HG02943 (cell line): ENCODE results near the gene RGS13.
"Not testable (repeated sequence)": the region's sequence is repeated elsewhere in the genome, so short reads cannot be mapped to it uniquely, and the experiment has no call there.

Source experiments
- ATAC-seq: cut with Tn5 transposase; IDR thresholded peaks from one replicate; pipeline ENCODE4 v1.9.1; 2021; ENCODE audit warnings: mild to moderate bottlenecking, low read depth, moderate library complexity; ENCODE audit not compliant: unreplicated experiment

The RGS13 gene

DNA sequence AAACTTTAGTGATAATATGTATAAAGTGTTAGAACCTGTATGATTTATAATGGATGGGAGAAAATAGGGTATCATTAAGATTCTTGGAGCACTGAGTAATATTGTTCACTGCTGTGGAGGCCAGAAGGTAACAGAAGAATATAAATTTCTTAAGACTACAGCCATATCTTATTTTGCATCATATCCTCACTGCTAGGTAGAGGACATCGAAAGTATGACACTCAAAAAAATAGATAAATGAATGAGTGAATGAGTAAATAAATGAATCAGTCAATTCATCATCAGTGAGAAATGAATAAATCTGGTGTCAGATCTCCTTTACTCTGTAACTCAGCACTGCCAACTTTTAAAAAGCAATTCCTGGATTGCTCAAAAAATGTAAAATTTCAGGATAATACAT, 33.2 kb downstream of the RGS13 start:
- no peak for ATAC-seq

- no peak for ATAC-seq
Observed at GRCh38 chr1:192675716-192676115, 39.8 kb downstream of the RGS13 start.

- ATAC-seq, result no peak
Observed at GRCh38 chr1:192678099-192678498, 42.2 kb downstream of the RGS13 start.

GRCh38 chr1:192682335-192682734, 46.4 kb downstream of the RGS13 start:
- no peak for ATAC-seq

DNA sequence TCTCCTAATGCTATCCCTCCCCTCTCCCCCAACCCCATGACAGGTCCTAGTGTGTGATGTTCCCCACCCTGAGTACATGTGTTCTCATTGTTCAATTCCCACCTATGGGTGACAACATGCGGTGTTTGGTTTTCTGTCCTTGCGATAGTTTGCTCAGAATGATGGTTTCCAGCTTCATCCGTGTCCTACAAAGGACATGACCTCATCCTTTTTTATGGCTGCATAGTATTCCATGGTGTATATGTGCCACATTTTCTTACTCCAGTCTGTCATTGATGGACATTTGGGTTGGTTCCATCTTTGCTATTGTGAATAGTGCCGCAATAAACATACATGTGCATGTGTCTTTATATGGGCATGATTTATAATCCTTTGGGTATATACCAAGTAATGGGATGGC, 47.1 kb downstream of the RGS13 start:
- not testable (repeated sequence) for ATAC-seq

DNA sequence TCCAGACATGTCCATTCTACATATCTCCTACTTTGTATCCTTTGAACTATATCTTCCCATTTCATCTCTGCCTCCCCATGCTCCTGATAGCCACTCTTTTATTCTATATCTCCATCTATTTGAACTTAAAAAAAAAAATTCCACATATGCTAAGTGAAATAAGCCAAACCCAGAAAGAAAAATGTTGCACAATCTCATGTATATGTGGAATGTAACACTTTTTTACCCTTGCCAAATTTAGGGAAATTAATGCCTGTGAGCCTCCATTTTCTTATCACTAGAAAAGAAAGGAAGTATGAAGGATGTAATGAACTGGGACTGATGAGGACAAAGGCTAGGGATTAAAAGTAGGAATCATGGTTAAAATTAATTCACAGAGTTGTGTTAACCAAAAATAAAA, 53.5 kb downstream of the RGS13 start:
- ATAC-seq, result no peak

DNA sequence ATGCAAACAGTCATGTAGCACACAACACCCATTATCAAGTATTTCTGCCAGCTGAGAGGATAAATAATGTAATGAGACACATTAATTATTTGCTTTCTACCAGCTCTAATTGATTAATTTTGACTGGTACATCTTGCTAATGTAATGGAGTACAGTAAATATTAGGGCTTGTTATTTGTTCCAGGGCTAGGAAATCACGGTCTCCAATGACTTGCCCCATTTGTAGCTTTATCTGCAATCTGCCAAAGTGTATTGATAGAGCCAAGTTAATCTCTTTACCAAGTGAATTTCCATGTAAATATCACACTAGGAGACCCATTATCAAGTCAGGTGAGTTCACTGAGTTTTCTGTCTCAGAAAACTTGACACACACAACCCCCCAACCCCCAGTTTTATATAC, 55.1 kb downstream of the RGS13 start:
- ATAC-seq, result no peak

DNA sequence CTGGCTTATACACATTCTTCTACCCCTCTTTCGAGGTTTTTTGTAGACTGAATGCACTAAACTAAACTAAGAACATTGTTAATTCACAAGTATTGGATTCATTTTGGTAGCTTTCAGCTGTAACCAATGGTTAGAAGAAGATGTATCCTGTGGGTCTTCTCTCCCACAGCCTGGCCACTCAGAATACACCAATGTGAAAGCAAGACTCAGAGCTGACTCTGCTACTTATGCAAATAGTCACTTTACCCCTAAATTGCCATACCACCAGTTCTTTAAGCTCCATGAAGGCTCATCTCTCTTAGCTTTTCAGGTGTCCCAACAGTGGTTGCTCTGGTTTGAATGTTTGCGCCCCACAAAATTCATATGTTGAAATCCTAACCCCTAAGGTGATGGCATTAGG, 60.1 kb downstream of the RGS13 start:
- no peak for ATAC-seq

DNA sequence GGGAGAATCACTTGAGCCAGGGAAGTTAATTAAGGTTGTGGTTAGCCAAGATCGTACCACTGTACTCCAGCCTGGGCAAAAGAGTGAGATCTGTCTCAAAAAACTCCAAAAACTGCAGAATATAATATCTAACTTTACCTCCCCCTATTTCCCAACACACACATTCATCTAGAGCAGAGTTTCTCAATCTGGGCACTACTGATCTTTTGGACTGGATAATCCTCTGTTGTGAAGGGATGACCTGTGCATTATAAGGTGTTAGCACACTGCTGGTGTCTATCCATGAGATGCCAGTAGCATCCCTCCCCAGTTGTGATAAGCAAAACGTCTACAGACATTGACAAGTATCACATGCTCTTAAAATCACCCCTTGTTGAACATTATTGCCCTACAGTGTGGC, 61.8 kb downstream of the RGS13 start:
- ATAC-seq, result no peak

GRCh38 chr1:192698731-192699130, 62.8 kb downstream of the RGS13 start:
- ATAC-seq, result no peak

DNA sequence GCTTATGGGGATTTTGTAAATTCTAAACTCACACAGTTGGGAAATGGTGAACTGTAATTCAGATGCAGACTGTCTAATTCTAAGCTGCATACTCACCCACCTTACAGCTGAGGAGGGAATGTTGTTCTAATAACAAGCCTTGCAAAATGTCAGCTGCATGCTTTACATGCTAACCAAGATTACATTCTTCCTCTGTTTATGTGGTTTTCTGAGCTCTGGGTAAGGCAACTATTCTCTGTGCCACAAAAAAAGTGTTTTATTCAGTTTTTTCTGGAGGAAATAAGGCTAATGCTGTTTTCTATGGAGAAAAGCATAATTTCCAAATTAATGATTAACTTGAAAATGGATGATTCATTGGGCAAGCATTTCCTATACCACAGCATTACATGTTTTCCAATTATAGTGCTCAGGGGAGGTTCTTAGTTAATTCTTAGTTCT, 64.9 kb downstream of the RGS13 start:
- no peak for ATAC-seq

- ATAC-seq, result no peak
Observed at GRCh38 chr1:192702212-192702902, 66.4 kb downstream of the RGS13 start.

DNA sequence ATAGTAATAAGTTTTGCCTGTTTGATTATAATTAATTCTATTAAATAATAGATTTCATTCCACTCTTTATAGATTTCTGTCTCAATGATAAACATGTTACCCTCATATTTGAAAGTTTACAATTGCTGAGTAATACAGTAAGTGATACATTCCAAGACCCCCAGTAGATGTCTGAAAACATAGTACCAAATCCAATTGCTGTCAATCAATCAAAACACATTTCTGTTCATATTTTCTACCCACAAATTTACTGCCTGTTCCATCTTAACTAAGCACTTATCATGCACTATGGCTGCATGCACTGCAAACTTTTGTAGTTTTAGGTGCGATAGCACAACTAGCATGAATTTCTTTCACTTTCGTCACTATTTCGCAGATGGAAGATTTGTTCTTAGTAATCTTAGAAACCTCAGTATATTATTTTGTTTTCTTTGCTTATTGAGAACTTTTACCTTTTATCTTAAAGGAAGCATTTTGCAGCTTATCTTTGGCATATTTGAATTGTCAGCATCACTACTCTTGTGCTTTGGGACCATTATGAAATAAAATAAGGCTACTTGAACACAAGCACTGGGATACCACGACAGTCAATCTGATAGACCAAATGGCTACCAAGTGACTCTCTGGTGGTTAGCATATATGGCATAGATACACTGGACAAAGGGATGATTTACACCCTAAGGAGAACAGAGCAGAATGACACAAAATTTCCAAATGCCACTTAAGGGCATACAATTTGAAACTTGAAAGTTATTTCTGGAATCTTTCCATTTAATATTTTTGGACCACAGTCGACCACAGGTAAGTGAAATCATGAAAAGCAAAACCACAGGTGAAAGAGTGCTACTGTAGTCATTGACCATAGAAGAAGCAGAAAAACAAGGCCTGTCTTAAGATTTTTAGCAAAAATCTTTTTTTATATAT, 67.6 kb downstream of the RGS13 start:
- peak; percentile 65 for ATAC-seq

- ATAC-seq, result no peak
Observed at GRCh38 chr1:192705510-192705909, 69.6 kb downstream of the RGS13 start.

DNA sequence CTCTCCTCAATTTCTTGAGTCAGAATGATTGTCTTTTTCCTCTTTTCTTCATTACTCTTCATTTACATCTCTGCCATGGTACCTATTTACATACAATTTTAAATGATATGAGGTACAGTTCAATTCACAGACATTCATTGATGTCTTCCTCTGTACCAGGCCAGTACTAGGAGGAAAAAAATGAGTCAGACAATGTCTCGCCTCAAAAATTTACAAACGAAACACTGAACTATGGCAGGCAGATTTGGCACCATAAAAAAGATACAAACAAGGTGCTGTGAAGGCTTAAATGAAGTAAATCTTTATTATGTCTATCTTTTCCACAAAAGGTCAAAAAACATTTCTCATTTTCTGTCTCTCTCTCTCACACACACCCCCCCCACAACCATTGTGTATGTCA, 71.0 kb downstream of the RGS13 start:
- ATAC-seq, result no peak

DNA sequence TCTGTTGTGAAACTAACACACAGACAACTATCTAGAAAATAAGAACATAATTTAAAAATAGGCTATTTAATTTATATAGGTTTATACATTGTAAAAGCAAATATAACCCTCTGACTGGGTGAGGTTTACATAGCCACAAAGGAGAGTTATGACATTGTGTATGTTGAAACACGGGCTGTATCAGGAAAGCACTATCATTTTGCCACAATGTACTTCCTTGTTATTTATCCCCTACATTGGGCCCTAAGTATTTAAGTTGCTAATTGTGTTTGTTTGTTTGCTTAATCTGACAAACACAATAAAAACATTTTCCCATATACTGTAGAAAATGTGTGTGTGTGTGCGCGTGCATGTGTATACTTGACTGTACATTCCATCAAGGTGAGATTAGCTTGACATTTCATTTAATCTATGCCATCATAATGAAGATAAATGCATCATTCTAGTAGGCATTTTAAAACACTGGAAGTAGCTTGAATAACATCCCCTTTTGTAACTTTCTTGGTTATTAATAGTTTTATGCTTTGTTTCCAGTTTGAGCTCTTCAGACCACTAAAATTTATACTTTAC, 72.1 kb downstream of the RGS13 start:
- ATAC-seq, result no peak

GRCh38 chr1:192709544-192709943, 73.6 kb downstream of the RGS13 start:
- ATAC-seq, result no peak
